ENCODE data around the gene CLBA1.

GRCh38 chr14:104974146-104974541 is 11.4 kb upstream of the CLBA1 start:
- TF ChIP-seq PCBP1 (IDR thresholded peaks at IDR 0.05; ENCODE audit: low read depth, low read length, poor library complexity, severe bottlenecking): no peak
- no peak for TF ChIP-seq STAG1 (CRISPR knock-in tag; IDR thresholded peaks at IDR 0.05; ENCODE audit: borderline replicate concordance)
- TF ChIP-seq SP1 (CRISPR knock-in tag; IDR thresholded peaks at IDR 0.05): no peak
- TF ChIP-seq ERF (CRISPR knock-in tag; IDR thresholded peaks at IDR 0.05): no peak
- no peak for TF ChIP-seq MXI1 (IDR thresholded peaks at IDR 0.05; ENCODE audit: low read depth, low read length)
- TF ChIP-seq RBM15 (IDR thresholded peaks at IDR 0.05; ENCODE audit: insufficient read depth, low read length): no peak
- no peak for TF ChIP-seq CTCF (IDR thresholded peaks at IDR 0.05 in 2 of 3, conservative IDR thresholded peaks at IDR 0.05 in 1 of 3; ENCODE audit: insufficient read depth in 2 of 3, low read depth in 1 of 3, low read length in 3 of 3)
- TF ChIP-seq RNF2 (IDR thresholded peaks at IDR 0.05): no peak
- no peak for TF ChIP-seq BRF2 (IDR thresholded peaks at IDR 0.05; ENCODE audit: borderline replicate concordance, insufficient read depth, insufficient read length)
- no peak for TF ChIP-seq TCF3 (CRISPR knock-in tag; IDR thresholded peaks at IDR 0.05)
- TF ChIP-seq L3MBTL2 (IDR thresholded peaks at IDR 0.05): no peak
- TF ChIP-seq ATF3 (IDR thresholded peaks at IDR 0.05): no peak
- no peak for TF ChIP-seq ATF3 (CRISPR knock-in tag; conservative IDR thresholded peaks at IDR 0.05)
- no peak for TF ChIP-seq TSHZ1 (CRISPR knock-in tag; IDR thresholded peaks at IDR 0.05)

All from K562 (cell line).